Activated CD4-positive, alpha-beta T cell treated with anti-CD3 and anti-CD28 coated beads, Interleukin-2, amount 50 U/mL, for 1 hour (primary cell): Measurements from ENCODE around the gene MAP4K1.

ENCODE experiments used
- DNase-seq: peaks from one replicate; pipeline ENCODE4 v3.0.0-alpha.2; 2020

The MAP4K1 gene

DNA sequence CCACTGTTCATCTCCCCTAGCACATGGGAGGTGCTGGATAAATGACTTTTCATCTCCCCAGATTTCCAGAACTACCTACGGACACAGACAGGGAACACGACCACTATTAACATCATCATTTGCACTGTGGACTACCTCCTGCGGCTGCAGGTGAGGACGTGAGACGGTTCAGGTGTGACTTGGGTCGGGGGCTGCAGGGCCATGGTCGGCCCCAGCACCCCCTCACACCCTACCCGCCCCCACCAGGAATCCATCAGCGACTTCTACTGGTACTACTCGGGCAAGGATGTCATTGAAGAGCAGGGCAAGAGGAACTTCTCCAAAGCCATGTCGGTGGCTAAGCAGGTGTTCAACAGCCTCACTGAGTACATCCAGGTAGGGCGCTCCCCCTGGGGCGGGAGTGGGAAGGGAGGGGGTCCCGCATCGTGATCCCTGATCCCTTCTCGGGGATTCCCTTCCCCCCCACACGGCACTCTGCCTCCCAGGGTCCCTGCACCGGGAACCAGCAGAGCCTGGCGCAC lies 74.4 kb downstream of the MAP4K1 start:
- no peak for DNase-seq

DNA sequence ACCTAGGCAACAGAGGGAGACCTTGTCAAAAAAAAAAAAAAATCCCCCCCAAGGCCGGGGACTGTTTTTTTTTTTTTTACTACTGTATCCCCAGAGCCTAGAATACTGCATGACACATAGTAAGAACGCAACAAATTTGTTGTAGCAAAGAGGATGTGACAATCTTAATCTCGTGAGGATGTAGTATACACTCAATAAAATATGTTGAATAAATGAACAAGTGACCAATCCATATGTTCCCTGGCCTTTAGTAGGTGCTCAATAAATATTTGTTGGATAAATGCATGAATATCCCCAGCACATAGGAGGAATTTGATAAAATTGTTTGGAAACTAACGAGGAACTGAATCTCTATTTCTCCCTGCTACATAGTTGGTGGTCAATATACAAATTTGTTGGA lies 75.7 kb downstream of the MAP4K1 start:
- DNase-seq = no peak

- DNase-seq = no peak
Measured at GRCh38 chr19:38539751-38540150, 78.0 kb downstream of the MAP4K1 start.

DNA sequence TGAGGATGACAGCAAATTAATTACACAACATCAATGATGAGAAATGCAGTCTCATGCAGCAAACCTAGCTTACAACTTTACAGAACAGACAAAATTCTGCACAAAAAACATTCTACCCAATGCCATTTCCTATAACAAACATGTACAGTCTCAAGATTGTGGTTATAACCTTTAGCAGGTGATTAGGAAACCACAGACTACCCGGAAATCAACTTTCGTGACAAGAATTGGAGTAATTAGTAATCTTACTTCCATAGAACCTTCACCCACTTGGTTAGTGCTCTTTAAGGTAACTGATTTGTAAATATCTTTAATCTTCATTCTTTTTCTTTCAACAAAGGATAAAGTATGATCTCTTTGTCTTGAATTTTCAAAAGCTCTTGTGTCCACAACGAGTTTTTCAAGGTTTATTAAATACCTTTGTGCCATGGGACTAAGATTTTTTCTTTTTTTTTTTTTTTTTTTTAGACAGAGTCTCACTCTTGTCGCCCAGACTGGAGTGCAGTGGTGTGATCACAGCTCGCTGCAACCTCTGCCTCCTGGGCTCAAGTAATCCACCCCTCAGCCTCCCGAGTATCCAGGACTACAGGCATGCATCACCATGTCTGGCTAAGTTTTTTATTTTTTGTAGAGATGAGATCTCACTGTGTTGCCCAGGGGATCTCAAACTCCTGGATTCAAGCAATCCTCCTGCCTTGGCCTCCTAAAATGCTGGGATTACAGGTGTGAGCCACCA lies 78.8 kb downstream of the MAP4K1 start:
- DNase-seq = no peak

DNA sequence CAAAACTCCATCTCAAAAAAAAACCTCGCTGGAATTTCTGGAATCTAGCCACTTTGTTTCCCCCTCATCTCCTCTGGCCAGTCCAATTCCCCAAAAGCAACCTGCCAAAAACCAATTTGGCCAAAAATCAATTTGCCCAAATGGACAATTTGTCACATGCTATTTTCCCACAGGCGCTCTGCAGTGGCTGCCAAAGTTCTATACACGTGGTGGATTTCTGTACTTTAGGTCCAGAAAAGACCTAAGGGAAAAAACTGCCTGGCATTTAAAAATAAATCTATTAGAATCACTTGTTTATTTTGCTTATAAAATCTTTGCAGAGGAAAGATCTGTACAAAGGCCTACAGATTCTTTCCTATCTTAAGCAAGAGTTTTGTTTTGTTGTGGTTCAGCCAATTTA lies 79.4 kb downstream of the MAP4K1 start:
- no peak for DNase-seq
